Smooth muscle cell (in vitro differentiated cells): ENCODE data around the gene FBLN1. TPM values are rescaled to one million over a fixed set of nuclear protein-coding genes. Genes with fewer than 3 reads are reported as not detected.

Source experiments
- DNase-seq: peaks from one replicate; lab custom pipeline; 2025; ENCODE audit not compliant: unreplicated experiment; lab: John Stamatoyannopoulos, UW
- H2AFZ ChIP-seq: fragments of 200-600 bp; sonication (generic); 2 replicates; pipeline ENCODE4 v1.6.0; 2016; ENCODE audit warnings: antibody characterized with exemption, low read depth, mild to moderate bottlenecking
- H3F3A ChIP-seq: fragments of 200-600 bp; sonication (generic); 2 replicates; pipeline ENCODE4 v1.6.0; 2017; ENCODE audit warnings: antibody characterized with exemption, low read depth
- H3K27ac ChIP-seq: fragments of 200-600 bp; sonication (generic); 2 replicates; pipeline ENCODE4 v1.5.1; 2016; ENCODE audit warnings: low read depth, mild to moderate bottlenecking
- H3K27me3 ChIP-seq: fragments of 200-600 bp; sonication (generic); 2 replicates; pipeline ENCODE4 v1.6.1; 2016; ENCODE audit warnings: low read depth, mild to moderate bottlenecking
- H3K36me3 ChIP-seq: fragments of 200-600 bp; sonication (generic); 2 replicates; pipeline ENCODE4 v1.5.1; 2016; ENCODE audit warnings: low read depth
- H3K4me1 ChIP-seq: fragments of 200-600 bp; sonication (generic); 2 replicates; pipeline ENCODE4 v1.5.1; 2016; ENCODE audit warnings: low read depth
- H3K4me2 ChIP-seq: fragments of 200-600 bp; sonication (generic); 2 replicates; pipeline ENCODE4 v1.6.0; 2016; ENCODE audit warnings: mild to moderate bottlenecking
- H3K4me3 ChIP-seq: fragments of 200-600 bp; sonication (generic); 2 replicates; pipeline ENCODE4 v1.5.1; 2016; ENCODE audit warnings: mild to moderate bottlenecking
- H3K79me2 ChIP-seq: fragments of 200-600 bp; sonication (generic); 2 replicates; pipeline ENCODE4 v1.6.0; 2016; ENCODE audit warnings: low read depth, mild to moderate bottlenecking
- H3K9ac ChIP-seq: fragments of 200-600 bp; sonication (generic); 2 replicates; pipeline ENCODE4 v1.6.0; 2016; ENCODE audit warnings: low read depth
- H3K9me3 ChIP-seq: fragments of 200-600 bp; sonication (generic); replicated peaks from 2 replicates; pipeline ENCODE4 v1.5.1; 2016; ENCODE audit warnings: low read depth
- H4K20me1 ChIP-seq: fragments of 200-600 bp; sonication (generic); 2 replicates; pipeline ENCODE4 v1.6.0; 2016; ENCODE audit warnings: low read depth
- CTCF ChIP-seq: fragments of 200-600 bp; sonication (generic); IDR thresholded peaks from 2 replicates; pipeline ENCODE4 v1.5.1; 2017; ENCODE audit warnings: borderline replicate concordance, mild to moderate bottlenecking, antibody characterized with exemption; ENCODE audit not compliant: insufficient read depth, poor library complexity, severe bottlenecking
- WGBS: methylation state at CpG from one replicate; pipeline ENCODE4 v1.1.7; 2016; ENCODE audit warnings: low lambda C conversion rate; 5-methylcytosine and 5-hydroxymethylcytosine counted together
- polyA plus RNA-seq: library from polyadenylated mRNA; unstranded; fragments of >200 nt; fragmentation: Nextera tagmentation; extraction: Ambion mirVana; gene quantifications from 2 replicates; pipeline ENCODE4 v1.2.1, GENCODE V29; 2016
- total RNA-seq: library from RNA; depleted of rRNA; stranded (reverse); fragments of >200 nt; gene quantifications from 2 replicates; pipeline ENCODE4 v1.2.3, GENCODE V29; 2014

FBLN1 gene
- total and polyA plus RNA-seq, 2 experiments from 2014 or later = 90.9 to 296 TPM

- no peak overlapping the region for H3K4me3 ChIP-seq
- H3F3A ChIP-seq = no peaks in the 10 kb centered on the region
- no peak for TF ChIP-seq CTCF
- H3K9ac ChIP-seq = no peak overlapping the region
- DNase-seq = no peak
- H2AFZ ChIP-seq = no peak overlapping the region
- no peaks in the 10 kb centered on the region for H3K9me3 ChIP-seq
- H3K36me3 ChIP-seq = peaks cover 6% of the 10 kb centered on the region
- no peaks in the 10 kb centered on the region for H4K20me1 ChIP-seq
- 91% methylated on average over 3 of the region's 3 CpGs for WGBS
- H3K27me3 ChIP-seq = no peaks in the 10 kb centered on the region
- H3K27ac ChIP-seq = peak overlapping the region; percentile 44
- H3K4me1 ChIP-seq = no peaks in the 10 kb centered on the region
- H3K79me2 ChIP-seq = no peaks in the 10 kb centered on the region
- H3K4me2 ChIP-seq = no peak overlapping the region
Measured at GRCh38 chr22:45572444-45572843, 69.8 kb downstream of the FBLN1 start.

- H3K9ac ChIP-seq = no peak overlapping the region
- no peak for TF ChIP-seq CTCF
Measured at GRCh38 chr22:45574069-45574703, 71.5 kb downstream of the FBLN1 start.

GRCh38 chr22:45575173-45575572 is 72.5 kb downstream of the FBLN1 start:
- no peaks in the 10 kb centered on the region for H3K9me3 ChIP-seq
- H2AFZ ChIP-seq = no peak overlapping the region
- H3K4me2 ChIP-seq = no peak overlapping the region
- H4K20me1 ChIP-seq = peaks cover 2% of the 10 kb centered on the region
- H3K36me3 ChIP-seq = peaks cover 6% of the 10 kb centered on the region
- 94% methylated on average over 7 of the region's 7 CpGs for WGBS
- no peak overlapping the region for H3K9ac ChIP-seq
- H3K27ac ChIP-seq = no peak overlapping the region
- no peak overlapping the region for H3K4me3 ChIP-seq
- H3F3A ChIP-seq = peaks cover 5% of the 10 kb centered on the region
- H3K79me2 ChIP-seq = no peaks in the 10 kb centered on the region
- no peak for TF ChIP-seq CTCF
- no peak for DNase-seq
- H3K4me1 ChIP-seq = no peaks in the 10 kb centered on the region
- H3K27me3 ChIP-seq = no peaks in the 10 kb centered on the region

More at GRCh38 chr22:45574069-45574703, 71.5 kb downstream of the FBLN1 start:
- Histone ChIP-seq H3K27me3 (no peaks in the 10 kb centered on the region), H3K79me2 (no peaks in the 10 kb centered on the region), H3F3A (no peaks in the 10 kb centered on the region), H3K4me3 (no peak overlapping the region), H3K27ac (no peak overlapping the region), H3K4me2 (no peak overlapping the region), H2AFZ (no peak overlapping the region), H3K9me3 (no peaks in the 10 kb centered on the region), H4K20me1 (no peaks in the 10 kb centered on the region), H3K36me3 (peaks cover 6% of the 10 kb centered on the region), H3K4me1 (no peaks in the 10 kb centered on the region)
- DNase-seq = no peak
- 91% methylated on average over 23 of the region's 23 CpGs for WGBS
